GM21529 (cell line): ENCODE data around the gene TSHZ3.

Experiments used
- ATAC-seq: cut with Tn5 transposase; IDR thresholded peaks from one replicate; pipeline ENCODE4 v1.9.1; 2021; ENCODE audit not compliant: unreplicated experiment

The TSHZ3 gene

GRCh38 chr19:31354799-31355664 lies 5.8 kb upstream of the TSHZ3 start:
- ATAC-seq: no peak

DNA sequence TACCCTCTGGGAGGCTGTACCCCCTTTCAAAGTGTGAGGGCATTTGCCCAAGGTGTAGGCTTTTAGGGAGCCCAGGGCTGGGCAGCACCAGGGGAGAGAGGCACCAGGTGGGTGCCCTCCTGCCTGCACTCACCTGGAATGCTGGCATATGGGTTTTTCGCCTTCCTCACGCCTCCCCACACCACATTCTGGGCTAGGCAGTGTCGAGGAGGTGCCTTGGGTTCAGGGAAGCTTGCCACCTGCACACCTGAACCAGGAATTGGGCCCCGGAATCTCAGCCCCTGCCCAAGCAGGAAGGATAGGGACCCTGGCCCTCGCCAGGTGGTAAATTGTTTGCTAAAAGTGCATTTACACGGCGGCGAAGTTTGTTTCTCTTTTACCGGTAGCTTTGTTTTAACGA lies 5.1 kb upstream of the TSHZ3 start:
- no peak for ATAC-seq

- no peak for ATAC-seq
Measured at GRCh38 chr19:31353833-31354232, 4.6 kb upstream of the TSHZ3 start.

GRCh38 chr19:31352782-31353651 lies 3.8 kb upstream of the TSHZ3 start:
- no peak for ATAC-seq

DNA sequence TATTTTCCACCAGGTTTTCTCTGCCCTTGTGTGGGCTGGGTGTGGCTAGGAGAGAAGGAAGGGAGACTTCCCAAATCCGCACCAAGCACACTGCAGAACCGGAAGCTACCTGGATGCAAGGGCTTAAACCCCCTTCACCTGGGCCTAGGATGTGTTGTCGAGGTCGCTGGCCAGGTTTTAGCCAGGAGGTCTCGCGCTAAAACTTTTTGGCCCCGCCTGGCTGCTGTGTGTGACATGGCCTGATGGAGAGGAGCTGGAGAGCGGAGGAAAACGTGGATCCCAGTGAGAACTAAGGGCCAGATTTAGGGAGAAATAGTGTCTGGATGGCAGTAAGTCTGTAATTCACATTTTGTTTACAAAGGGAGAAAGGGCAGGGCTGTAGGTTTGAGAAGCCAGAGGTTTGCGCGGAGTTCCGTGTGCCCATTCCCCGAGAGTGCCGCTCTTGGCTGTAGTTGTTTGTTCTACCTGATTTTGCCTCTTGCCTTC lies 3.1 kb upstream of the TSHZ3 start:
- no peak for ATAC-seq

DNA sequence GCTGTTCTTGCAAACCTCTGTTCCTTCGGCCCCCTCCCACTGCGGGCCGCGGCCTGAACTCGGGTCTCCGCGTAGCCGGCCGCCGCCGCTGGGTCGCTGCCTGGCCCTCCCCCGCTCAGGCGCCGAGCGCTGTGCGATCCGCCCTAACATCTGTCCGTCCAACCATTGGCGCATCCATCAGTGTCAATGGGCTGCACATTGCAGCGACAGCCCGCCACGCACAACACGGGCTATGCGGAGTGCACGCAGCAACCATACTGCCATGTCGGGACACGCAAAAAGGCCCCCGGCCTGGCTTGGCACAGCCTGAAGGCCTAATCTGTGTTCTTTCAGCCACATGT lies 2.6 kb upstream of the TSHZ3 start:
- no peak for ATAC-seq

DNA sequence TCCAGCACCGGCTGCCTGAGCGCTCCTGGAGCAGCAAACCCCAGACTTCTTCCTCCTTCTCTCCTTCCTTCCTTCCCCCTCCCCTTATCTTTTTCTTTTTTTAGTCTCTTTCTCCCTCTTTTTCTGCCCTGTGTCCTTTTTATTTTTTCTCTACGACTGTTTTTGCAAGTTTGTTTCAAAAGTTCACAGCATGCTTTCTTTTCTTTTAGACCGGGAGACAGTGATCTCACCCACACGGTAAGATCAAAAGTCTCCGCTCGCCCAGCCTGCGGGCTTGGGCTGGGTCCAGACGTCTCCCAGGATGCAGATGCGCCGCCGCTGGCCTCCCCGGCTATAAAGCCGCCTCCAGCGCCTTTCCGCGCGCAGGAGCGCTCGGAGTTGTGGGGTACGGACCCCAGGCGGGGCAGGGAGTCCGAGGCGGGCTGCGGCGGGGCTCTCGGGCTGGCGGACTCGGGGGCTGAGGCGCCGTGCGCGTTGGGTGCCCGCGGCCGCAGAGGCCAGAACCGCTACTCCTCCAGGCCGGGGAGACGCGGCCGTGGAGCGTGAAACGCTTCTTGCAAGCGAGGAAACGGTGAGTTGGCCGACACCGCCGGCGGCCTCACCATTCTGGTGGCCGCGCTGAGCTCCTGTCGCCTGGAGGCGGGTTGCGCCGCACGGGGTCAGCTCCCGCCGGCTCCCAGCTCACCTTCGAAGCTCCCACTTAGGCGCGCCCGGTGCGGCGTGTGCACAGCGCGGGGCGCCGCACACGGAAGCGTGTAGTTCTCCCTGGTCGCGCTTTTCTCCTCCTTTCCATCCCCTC lies 2.0 kb upstream of the TSHZ3 start:
- ATAC-seq: no peak

DNA sequence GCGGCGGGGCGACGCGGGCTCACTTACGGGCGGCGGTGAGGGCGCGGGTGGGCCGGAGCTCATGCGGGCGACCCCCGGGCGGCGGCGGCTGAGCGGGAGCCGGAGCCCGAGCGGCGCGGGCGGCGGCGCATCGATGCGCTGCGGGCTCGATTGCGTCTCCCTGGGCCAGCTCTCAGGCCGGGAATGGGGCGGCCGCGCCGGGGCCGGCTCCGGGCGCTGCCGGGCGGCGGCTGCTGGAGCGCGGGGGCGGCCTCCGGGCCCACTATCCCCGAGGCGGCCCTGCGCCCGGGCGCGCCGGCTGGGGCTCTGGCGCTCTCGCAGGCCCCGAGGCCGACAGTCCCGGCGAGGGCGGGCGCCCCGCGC lies 1.4 kb upstream of the TSHZ3 start:
- no peak for ATAC-seq

DNA sequence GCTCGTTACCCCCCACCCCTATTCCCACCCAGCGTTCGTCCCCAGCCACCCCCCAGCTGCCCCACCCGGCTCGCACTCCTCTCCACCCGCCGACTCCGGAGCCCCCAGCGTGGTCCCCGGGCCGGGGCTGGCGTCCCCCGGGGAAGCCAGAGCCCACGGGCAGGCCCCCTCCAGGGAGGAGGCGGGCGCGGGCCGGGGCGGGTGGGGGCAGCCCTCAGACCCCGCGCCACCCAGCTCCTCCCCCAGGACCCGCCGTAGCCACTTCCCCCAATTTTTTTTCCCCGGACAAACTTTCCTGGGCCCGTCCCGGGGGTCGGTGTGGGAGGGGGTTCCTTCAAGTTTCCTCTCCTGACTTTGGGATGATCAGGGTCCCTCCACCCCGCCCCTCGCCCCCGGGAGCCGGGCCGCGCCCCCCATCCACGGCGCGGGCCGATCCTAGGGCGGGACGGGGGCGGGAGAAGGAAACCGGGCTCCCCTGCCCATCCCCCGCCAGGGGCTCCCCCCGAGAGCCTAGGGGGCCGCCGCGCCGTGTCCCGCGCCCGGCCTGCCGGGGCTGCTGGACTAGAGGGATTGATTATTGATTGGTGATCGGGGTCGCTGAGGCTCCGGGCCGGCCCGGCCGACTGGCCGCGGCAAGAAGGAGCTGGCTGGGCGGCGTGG lies 927 bp upstream of the TSHZ3 start:
- ATAC-seq: no peak

DNA sequence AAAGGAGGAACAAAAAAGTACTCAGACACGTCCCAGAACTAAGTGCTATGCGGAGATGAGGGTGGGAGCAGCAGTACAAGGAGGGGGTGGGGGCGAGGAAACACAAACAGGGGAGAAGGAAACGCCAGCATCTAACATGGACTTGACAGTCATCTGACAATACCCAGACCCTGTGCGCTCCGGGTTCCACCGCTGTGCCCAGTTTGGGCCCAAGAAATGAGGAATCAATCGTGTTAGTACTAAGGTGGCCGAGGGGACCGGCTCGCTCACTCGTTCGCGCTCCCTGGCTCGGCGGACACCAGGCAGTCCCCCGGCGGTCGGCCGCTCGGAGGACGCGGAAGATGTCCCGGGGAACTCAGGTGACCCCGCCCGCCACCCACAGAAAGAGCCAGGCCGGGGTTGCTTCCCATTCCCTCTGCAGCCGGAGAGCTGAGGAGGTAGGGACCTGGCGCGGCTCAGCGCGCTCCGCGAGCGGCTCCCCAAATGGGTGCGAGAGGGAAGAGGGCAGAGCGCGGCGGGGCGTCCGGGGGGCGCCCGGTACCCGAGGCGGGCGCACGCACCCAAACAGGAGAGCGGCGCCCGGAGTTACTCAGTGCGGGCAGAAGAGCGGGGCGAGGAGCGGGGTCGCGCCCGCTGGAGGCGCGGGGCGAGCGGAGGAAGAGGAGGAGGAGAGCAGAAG lies 616 bp downstream of the TSHZ3 start:
- no peak for ATAC-seq

- no peak for ATAC-seq
Measured at GRCh38 chr19:31347828-31348392, 1.3 kb downstream of the TSHZ3 start.

- no peak for ATAC-seq
Measured at GRCh38 chr19:31347354-31347753, 1.9 kb downstream of the TSHZ3 start.

DNA sequence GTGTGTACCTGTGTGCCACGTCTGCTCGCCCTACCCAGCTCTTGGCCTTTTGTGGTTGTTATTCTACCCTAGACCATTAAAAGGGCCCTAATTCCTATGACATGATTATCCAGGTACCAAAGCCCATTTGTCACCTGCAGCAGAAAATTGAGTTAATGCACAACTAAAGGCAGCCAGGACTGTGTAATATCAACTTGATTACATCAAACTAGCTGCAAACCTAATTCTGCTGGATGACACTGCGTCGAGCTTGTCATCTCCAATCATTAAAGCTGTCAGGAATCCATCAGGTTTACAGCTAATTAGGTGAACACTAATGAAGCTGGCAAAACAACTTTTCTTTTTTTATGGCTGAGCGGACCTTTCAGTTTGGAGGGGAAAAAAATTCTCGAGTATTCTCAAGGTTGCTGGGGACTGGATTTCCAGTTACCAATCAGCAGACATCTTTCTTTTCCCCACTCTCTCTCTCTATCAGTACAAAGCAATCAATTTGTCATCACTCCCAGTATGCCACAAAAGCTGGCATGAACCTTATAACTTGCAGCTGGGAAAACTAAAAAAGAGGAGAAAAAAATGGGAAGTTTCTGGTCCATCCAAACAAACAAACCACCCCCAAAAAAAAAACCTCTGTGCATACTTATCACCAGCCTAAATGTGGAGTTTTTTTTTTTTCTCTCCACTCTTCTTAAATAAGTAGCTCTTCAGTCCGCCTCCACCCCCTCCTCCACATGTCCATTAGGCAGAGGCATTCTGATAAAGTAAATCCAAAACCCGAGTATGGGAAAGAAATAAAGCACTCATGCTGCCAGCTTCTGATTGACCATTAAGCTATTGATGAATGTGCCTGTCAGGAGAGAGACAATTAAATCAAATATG lies 2.8 kb downstream of the TSHZ3 start:
- ATAC-seq: no peak

DNA sequence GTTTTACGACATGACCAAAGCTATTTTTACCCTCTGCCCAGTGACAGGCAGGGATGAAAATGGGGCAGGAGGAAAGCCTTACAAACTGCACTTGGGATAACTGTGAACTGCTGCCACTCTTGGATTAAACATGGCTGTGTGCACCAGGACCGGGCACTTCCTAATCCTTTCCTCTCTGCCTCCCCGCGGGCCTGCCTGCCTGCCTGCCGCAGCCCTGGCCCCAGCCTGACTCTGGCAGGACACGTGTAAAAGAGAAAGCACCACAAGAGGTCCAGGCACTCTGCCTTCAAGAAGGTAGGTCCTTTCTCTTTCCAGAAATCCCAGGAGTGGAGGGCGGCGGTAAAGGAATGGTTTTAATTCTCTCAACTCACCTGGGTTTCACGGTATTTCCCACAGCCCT lies 4.8 kb downstream of the TSHZ3 start:
- ATAC-seq: no peak

- ATAC-seq: no peak
Measured at GRCh38 chr19:31342926-31343325, 6.3 kb downstream of the TSHZ3 start.

DNA sequence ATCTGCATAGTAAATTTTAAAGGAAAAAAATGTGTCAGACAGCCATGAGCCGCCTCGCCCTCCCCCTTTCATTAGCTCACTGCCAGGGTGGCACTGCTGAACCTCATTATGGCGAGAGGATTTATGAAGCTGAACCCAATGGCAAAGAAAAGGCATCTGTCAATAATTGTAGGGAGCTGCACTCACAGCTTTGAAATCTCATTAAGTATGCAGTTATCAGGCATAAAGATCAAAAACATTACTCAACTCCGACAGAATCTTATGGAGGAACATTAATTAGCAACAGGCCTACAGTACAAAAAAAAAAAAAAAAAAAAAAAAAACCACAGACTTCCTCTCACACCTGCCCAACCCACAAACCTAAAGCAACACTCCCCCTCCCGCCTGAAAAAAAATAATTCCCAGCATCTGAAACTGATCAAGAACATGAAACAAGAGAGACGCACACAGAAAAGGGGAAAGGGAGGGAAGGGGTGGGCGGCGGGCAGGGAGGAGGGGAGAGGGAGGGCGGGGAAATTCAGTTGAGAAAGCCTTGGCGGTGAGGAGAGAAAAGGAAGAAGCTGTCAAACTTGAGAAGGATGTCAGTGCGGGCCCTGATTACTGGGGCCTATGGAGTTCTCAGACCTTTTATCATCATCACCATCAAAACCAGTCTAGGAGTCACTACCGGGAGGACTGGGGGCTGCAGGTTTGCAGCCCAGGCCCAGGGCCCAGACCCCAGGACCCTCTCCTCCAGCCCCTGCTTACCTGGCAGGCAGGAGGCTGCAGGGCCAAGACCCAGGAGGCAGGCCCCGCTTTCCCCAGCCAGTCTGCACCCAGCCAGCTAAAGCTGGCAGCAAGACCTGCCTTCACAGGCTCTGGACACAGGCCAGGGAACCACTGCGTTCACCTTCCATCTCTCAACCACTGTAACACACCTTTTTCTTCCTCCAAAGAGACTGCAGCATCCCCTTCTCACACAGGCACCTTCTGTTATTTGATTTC lies 8.9 kb downstream of the TSHZ3 start:
- no peak for ATAC-seq

GRCh38 chr19:31339411-31339810 lies 9.8 kb downstream of the TSHZ3 start:
- no peak for ATAC-seq
